Testis (tissue), 3 donors: ENCODE data around the gene ALDH1A3. TPM values are rescaled to one million over a fixed set of nuclear protein-coding genes. Genes with fewer than 3 reads are reported as not detected.

Source experiments
- DNase-seq: peaks from one replicate; pipeline ENCODE4 v3.0.0-alpha.2; 2019
- H3K27ac ChIP-seq, 2 donors: fragments of 200-600 bp; sonication (generic); one replicate each; pipeline ENCODE4 v1.5.1; 2019
- H3K27me3 ChIP-seq: fragments of 200-600 bp; sonication (generic); one replicate; pipeline ENCODE4 v1.5.1; 2019
- H3K36me3 ChIP-seq: fragments of 200-600 bp; sonication (generic); one replicate; pipeline ENCODE4 v1.5.1; 2017; ENCODE audit warnings: low read depth; ENCODE audit errors: missing control alignments
- H3K4me1 ChIP-seq: fragments of 200-600 bp; sonication (generic); one replicate; pipeline ENCODE4 v1.5.1; 2019
- H3K4me3 ChIP-seq, 2 donors: fragments of 200-600 bp; sonication (generic); one replicate each; pipeline ENCODE4 v1.5.1; 2017 to 2019
- H3K9me3 ChIP-seq: fragments of 200-600 bp; sonication (generic); one replicate; pipeline ENCODE4 v1.5.1; 2017
- POLR2A ChIP-seq: fragments of 450-650 bp; IDR thresholded peaks from one replicate; pipeline ENCODE4 v1.6.1; 2017; ENCODE audit warnings: antibody characterized with exemption, mild to moderate bottlenecking, moderate library complexity
- WGBS, 2 donors: methylation state at CpG; one replicate each; pipeline ENCODE4 v1.1.5; 2018; 5-methylcytosine and 5-hydroxymethylcytosine counted together
- intact Hi-C: fragments of 100-400 bp; cut with DNase I; formaldehyde crosslinking; loops from one replicate; pipeline ENCODE4 v1.15.1; 2023; ENCODE audit warnings: low total_unique reads
- polyA plus RNA-seq: library from polyadenylated mRNA; stranded (reverse); fragments of 350-450 nt; fragmentation: Illumina TruSeq; extraction: RNeasy Lipid Tissue Mini Kit (QIAGEN cat#74804); gene quantifications from one replicate; pipeline ENCODE4 v1.2.3, GENCODE V29; 2014; ENCODE audit warnings: low read depth, low replicate concordance; ENCODE audit not compliant: insufficient read depth
- total RNA-seq, 2 donors: library from RNA; depleted of rRNA; stranded (reverse); fragments of >200 nt; gene quantifications; one replicate each; pipeline ENCODE4 v1.2.3, GENCODE V29; 2016
- TF ChIP-seq, protein P1 (sequence below), 3 experiments: fragments of 450-650 bp in 2 of 3; fragments of 200-600 bp in 1 of 3; sonication (generic) in 1 of 3; IDR thresholded peaks; one replicate each; pipeline ENCODE4 v1.5.1; 2016 to 2019; ENCODE audit warnings: antibody characterized with exemption in 3 of 3, mild to moderate bottlenecking in 2 of 3, moderate library complexity in 1 of 3

The ALDH1A3 gene
- total and polyA plus RNA-seq, 3 donors from 2014 or later = 29.5 to 69.9 (median 42.5) TPM

DNA sequence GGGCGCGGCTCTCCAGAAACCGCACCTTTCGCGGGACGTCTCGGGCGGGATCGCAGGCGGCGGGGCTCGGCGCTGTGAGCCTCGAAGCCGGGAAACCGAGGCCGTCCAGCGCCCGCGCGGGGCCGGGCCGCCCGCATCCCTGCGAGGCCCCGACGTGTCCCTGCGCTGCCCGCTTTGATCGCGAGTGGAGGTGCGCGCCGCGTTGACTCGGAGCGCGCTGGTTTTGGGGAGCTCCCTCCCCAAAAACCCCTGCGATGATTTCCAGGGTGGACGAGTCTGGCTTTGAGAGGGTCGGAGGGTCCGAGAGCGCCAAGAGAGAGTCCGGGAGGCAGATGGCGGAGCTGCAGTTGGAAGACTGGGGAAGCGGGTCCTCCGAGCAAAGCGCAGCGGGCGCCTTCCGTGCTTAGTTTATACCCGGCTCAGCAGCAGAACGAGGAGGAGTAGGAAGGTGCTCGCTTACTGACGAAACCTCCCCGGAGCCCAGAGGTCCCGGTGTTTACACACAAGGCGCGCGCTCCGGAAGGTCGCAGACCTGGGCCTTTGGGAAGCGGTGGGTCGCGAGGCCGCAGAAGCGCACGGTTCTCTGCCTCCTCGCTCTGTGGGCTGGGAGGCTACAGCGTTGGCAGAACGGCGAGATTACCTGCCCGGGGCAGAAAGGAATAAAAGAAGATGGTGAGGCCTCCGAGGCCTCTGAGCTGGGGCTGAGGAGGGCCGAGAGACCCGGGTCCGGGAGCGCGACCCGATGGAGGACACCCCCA, 687 bp downstream of the ALDH1A3 start:
- Histone ChIP-seq H3K36me3 (no peaks in the 10 kb centered on the region), H3K9me3 (no peaks in the 10 kb centered on the region), H3K27me3 (no peaks in the 10 kb centered on the region), H3K4me1 (no peaks in the 10 kb centered on the region), H3K27ac (peak overlapping the region; percentile 75 to 84), H3K4me3 (peak overlapping the region; percentile 63 to 74)
- intact Hi-C loops = no loop called here
- no peak for TF ChIP-seq POLR2A
- TF ChIP-seq, protein P1, sequence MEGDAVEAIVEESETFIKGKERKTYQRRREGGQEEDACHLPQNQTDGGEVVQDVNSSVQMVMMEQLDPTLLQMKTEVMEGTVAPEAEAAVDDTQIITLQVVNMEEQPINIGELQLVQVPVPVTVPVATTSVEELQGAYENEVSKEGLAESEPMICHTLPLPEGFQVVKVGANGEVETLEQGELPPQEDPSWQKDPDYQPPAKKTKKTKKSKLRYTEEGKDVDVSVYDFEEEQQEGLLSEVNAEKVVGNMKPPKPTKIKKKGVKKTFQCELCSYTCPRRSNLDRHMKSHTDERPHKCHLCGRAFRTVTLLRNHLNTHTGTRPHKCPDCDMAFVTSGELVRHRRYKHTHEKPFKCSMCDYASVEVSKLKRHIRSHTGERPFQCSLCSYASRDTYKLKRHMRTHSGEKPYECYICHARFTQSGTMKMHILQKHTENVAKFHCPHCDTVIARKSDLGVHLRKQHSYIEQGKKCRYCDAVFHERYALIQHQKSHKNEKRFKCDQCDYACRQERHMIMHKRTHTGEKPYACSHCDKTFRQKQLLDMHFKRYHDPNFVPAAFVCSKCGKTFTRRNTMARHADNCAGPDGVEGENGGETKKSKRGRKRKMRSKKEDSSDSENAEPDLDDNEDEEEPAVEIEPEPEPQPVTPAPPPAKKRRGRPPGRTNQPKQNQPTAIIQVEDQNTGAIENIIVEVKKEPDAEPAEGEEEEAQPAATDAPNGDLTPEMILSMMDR (IDR thresholded peaks at IDR 0.05) = no peak
- DNase-seq = no peak
- 3% methylated on average over 52 to 62 of the region's 80 CpGs for WGBS, 2 donors

DNA sequence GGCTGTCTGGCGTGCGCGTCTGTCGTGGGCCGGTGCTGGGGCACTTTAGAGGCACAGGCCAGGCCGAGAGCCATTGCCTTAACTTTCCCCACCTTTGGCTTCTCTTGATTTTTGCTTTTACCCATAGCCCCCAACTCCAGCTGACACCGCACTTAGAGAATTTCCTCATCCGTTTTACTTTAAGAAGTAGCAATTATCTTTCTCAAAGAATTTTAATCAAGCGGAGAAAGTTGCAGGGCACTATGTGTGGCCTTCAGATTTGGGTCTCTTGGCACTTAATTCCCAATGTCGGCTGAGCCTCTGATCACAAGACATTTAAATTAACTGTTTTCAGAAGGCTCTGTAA, 1.2 kb downstream of the ALDH1A3 start:
- 14 to 26% methylated on average over 10 of the region's 10 CpGs for WGBS, 2 donors
- H3K27ac ChIP-seq = peak overlapping the region; percentile 75 to 84
- H3K4me3 ChIP-seq = peak overlapping the region; percentile 63 to 74
- DNase-seq = no peak
- TF ChIP-seq, protein P1 (IDR thresholded peaks at IDR 0.05) = no peak
- TF ChIP-seq POLR2A = no peak
- H3K36me3 ChIP-seq = no peaks in the 10 kb centered on the region
- intact Hi-C loops = no loop called here
- H3K27me3 ChIP-seq = no peaks in the 10 kb centered on the region
- H3K4me1 ChIP-seq = no peaks in the 10 kb centered on the region
- H3K9me3 ChIP-seq = no peaks in the 10 kb centered on the region

DNA sequence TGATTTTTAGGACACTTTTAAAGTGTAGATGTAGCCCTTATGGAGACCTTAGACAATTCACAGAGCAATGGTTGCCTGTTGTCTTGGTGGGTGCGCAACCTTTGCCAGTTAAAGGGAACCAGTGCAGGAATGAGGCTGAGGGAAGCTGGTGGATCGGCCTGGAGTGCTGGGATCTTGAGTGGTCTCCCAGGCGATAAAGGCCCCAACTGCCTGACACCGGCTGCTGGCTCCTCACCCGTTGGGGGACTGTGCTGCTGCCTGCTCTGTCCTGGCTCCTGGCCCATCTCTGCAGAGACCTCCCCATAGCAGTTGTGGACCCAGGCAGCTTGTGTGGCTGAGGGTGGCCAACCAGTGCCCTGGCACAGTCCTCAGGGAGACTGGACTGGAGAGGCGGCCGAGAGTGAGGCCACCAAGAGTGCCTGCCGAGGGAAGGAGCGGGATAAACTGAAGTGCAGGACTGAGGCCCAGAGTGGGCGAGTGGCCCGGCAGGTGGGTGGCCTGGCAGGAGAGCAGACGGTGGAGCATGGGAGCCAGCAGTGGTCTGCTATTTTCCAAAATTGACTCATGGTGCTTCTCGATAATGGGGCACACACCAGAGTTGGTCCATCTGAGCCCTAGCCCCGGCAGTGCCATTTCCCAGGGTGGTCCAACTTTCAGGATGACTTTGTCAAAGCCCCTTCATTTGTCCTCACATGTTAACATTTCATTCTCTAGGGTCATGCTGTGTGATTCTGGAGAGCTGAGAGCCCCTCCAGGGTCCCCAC, 2.1 kb downstream of the ALDH1A3 start:
- DNase-seq = no peak
- intact Hi-C loops = no loop called here
- H3K9me3 ChIP-seq = no peaks in the 10 kb centered on the region
- H3K27ac ChIP-seq = peak overlapping the region; percentile 75 to 84
- TF ChIP-seq, protein P1 (IDR thresholded peaks at IDR 0.05) = no peak
- TF ChIP-seq POLR2A = no peak
- H3K27me3 ChIP-seq = no peaks in the 10 kb centered on the region
- peak overlapping the region; percentile 63 to 74 for H3K4me3 ChIP-seq
- no peaks in the 10 kb centered on the region for H3K36me3 ChIP-seq
- H3K4me1 ChIP-seq = no peaks in the 10 kb centered on the region
- 43 to 55% methylated on average over 11 to 14 of the region's 14 CpGs for WGBS, 2 donors

DNA sequence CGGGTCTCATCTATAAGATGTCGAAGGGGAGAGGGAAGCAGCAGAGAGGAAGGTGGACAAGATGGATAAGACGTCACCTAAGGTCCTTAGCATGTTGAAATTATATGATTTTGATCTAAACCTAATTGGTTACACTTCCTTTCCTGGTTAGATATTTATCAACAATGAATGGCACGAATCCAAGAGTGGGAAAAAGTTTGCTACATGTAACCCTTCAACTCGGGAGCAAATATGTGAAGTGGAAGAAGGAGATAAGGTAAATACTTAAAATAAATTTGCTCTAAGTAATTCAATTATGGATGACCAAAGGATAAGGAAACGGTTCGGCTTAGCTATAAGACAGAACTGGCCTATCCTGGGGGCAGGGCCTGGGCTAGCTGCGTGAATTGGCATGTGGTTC, 5.5 kb downstream of the ALDH1A3 start:
- H3K9me3 ChIP-seq = no peaks in the 10 kb centered on the region
- no peak for DNase-seq
- no peak overlapping the region for H3K27ac ChIP-seq
- peaks cover 4% of the 10 kb centered on the region for H3K4me1 ChIP-seq
- TF ChIP-seq POLR2A = no peak
- TF ChIP-seq, protein P1 (IDR thresholded peaks at IDR 0.05) = no peak
- H3K4me3 ChIP-seq = no peak overlapping the region
- no peaks in the 10 kb centered on the region for H3K36me3 ChIP-seq
- 68 to 71% methylated on average over 8 of the region's 8 CpGs for WGBS, 2 donors
- H3K27me3 ChIP-seq = no peaks in the 10 kb centered on the region
- intact Hi-C loops = no loop called here
